CD4-positive, alpha-beta T cell treated with Interleukin-6 for 4 hours (primary cell): ENCODE results near the gene SCARB1.

Experiments used
- DNase-seq: peaks from one replicate; pipeline ENCODE4 v3.0.0-alpha.2; 2020; ENCODE audit warnings: mixed read lengths

The SCARB1 gene

DNA sequence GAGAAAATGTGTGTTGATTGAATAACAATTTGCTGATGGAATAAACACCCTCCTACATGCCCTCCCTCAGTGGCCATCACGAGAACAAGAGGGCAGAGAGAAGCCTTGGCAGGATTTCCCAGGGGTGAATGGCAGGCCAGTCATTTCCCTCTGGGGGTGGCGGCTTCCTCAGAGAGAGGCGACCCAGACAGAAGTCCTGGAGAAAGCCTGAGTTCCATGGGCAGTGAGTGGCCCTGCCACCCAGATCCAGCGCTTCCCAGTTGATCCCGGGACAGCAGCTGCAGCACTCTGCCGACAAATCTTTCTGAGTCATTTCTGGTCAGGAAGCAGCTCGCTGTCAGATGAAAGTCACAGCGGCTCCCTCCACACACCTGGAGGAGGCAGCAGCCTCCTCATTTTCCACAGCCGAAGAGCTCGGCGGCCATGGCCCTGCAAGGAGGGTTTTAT, 123.0 kb downstream of the SCARB1 start:
- no peak for DNase-seq

DNA sequence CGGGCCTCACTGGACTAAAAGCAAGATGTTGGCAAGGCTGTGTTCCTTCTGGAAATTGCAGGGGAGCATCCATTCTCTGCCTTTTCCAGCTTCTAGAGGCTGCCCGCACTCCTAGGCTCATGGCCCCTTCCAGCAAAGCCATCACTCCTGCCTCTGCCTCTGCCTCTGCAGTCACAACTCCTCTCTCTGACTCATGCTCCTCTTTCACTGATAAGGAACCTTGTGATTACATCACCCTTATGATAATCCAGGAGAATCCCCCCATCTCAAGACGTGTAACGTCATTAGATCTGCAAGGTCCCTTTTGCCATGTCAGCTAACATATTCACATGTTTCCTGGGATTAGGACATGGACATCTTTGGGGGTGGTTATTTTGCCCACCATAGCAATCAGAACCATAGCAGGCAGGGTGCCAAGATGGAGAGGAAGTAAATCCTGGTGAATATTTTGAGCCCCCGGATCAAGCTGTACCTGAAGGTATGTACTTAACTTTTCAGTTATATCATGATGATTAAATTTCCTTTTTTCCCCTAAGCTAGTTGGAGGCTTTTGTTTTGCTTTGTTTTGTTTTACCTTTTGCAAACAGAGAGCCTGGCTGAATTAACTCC, 123.6 kb downstream of the SCARB1 start:
- no peak for DNase-seq

DNA sequence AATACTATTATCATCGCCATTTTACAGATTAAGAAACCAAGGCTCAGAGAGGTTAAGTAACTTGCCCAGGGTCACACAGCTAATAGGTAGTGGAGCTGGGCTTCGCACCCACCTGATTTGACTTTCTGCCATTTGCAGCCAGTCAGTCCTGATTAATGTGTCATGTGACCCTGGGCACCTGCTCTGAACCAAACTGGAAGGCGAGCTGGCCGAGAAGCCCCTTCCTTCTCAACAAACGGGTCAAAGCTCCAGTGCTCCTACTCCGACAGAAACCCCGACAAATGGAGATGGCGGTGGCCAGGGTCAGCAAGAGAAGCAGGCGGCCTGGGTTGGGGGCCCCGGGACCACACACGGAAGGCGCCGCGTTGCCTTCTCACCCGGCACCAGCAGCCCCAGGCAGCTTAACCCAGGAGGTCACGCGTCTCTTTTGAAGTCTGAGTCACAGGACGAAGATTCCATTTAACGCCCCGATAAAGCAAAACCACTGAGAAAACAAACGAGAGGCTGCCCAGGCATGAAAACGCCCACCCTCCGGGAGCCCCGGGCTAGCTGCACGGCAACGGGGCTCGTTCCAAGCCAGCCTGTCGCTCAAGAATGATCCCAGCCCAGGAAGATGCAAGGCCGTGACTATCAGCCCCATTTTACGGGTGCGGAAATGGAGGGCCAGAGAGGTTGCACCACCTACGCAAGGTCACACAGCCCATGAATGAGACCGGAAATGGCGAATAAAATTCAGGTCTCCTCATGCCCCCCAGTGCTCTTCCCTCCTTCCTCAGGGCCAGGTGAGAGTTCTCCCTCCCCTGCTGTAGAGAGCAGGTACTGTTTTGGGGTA, 124.8 kb downstream of the SCARB1 start:
- DNase-seq, result no peak

DNA sequence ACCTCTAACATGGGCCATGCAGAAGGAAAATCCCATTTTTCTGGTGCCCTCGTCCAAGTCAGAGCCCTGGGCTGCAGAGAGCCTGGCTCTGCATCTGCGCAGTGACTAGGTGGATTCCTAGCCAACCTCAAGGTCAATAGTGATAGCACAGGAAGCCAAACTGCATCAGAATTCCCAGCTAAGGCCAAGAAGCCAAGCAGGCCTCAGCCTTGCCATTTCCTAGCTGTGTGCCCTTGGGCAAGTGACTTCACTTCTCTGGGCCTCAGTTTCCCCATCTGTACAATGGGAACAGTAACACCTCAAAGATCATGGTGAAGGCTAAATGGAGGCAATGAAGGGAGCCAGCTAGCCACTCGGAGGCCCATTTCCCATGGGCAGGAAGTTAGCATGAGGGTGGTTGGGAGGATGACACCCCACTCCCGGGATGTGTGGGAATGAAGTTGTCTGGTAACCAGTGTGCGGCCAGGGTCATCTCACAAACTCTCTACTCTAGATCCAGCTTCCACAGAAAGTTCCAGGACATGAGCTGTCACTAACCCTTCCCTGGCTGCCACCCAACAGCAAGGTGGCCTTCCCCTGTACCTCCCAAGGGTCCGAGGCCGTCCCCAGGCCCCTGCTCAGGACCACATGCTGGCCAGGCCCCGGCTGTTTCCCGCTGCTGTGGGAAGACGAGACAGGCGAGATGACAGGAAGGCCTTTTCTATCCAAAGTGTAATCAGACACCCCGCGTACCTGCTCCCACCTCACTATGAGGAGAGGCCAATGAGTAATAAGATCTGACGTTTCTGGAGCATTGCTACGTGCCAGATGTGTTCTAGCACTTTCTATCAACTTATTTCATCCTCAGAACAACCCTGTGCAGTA, 125.7 kb downstream of the SCARB1 start:
- DNase-seq, result no peak

DNA sequence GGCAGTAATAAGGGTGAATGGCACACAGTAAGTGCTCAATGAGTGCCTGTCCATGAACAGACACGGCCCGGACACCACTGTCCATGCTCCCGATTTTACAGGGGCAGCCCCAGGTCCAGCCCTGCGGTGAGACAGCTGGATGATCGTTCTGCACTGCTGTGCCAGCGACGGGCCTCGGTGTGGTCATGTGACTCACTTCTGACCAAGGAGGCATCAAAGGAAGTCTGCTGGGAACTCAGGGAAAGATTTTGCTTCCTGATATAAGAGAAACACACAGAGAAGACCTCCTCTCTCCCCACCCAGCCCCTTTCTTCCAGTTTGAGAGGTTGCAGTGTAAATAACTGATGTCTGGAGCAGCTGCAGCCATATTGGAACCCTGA, 126.6 kb downstream of the SCARB1 start:
- DNase-seq, result no peak

DNA sequence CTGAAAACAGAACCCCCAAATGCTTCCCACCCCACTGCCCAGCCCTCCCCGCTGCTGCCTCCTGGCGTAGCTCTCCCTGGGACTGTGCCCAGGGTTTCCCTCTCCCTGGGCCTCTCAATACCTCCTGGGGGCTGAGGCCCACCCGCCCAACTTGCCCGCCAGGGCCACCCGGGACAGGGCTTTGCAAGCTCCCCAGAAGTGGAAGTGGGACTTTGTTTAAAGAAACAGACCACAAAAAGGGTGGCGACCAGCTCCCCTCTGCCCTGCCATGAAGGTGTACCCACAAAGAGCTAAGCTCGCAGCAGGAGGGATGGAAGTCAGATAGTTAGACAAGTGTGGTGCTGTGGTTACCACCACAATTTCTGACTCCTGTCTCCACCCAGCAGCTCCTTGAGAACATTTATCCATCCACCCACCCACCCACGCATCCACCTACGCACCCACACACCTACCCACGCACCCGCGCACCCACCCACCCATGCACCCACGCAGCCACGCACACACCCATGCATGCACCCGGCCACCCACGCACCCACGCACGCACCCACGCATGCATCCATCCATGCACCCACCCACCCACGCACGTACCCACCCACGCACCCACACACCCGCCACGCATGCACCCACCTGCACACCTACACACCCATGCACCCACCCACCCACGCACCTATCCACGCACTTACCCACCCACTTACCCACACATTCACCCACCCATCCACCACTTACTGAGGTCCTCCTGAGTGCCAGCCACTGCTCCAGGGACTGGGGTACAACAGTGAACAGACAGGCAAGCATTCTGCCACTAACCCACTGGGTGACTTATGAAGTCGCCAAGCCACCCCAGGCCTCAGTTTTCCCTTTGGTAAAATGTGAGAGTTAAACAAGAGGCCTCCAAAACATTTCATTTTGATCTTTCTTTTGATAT, 127.3 kb downstream of the SCARB1 start:
- DNase-seq, result no peak

DNA sequence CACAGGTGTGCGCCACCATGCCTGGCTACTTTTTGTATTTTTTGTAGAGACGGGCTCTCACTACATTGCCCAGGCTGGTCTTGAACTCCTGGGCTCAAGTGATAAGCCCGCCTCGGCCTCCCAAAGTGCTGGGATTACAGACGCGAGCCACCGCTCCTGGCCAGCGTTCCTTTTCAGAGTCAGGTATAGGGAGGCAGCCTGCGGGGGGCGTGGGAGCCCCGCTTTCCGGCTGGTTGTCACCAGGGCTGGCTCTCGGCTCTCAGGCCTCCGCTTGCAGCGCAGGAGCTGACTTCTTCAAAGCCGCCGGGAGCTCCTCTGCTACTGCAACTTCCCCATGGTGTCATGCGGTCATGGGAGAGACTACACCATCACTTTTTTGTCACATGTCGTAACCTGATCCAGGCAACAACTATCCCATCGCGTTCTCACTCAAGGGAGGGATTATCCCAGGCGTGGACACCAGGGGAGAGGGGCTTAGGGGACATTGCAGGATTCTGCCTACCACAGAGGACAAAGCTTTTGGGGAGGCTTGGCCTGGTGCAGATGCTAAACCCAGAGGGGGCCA, 129.4 kb downstream of the SCARB1 start:
- no peak for DNase-seq

DNA sequence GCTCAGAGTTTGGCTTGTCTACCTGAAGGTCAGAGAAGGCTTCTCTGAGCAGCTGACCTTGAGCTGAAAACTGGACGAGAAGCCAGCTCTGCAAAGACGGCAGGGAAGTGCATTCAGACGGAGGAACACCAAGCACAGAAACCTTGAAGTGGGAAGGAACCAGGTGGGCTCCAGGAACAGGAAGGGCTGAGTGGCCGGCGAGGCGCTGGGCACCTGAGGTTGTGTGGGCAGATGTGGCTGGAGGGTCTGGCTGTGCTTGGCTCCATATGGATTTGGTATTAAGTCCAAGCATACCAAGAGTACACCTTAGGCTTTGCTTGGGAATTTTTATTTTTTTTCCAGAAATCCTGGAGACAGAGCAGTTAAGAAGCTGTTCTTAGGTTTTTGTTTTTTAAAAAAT, 130.6 kb downstream of the SCARB1 start:
- no peak for DNase-seq

DNA sequence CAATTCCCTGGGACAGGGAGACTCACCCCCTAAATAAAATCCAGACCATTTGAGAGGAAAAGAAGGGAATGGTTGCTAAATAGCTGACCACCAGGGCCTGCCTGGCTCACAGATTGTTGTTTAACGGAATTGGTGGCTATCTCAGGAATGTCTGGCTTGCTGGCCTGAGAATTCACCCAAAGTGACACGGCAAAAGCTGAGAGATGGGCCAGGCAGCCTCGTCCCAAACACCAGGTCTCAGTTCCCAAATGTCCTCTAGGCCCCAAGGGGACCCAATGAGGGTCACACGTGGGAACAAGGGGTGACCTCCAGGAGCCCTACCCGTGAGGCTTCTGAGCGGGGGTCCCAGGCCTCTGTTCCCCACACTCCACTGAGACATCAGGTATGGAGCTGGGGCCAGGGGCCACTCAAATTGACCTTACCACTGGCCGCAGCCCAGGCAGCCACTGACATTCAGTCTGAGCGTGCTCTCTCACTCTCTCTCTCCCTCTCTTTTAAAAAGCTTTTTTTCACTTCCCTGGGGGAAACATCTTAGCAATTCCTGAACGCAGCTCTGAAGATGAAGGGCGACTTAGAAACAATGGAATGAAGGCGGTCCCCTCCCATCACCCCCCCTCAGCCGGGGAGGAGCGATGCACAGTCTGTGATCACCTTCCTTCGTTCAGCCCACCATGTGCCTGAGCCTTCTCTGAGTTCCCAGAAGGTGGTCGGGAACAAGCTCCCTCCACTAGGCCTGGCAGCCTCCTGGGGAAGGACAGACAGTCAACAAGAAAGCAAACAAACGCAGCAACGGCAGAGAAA, 131.2 kb downstream of the SCARB1 start:
- DNase-seq, result no peak

DNA sequence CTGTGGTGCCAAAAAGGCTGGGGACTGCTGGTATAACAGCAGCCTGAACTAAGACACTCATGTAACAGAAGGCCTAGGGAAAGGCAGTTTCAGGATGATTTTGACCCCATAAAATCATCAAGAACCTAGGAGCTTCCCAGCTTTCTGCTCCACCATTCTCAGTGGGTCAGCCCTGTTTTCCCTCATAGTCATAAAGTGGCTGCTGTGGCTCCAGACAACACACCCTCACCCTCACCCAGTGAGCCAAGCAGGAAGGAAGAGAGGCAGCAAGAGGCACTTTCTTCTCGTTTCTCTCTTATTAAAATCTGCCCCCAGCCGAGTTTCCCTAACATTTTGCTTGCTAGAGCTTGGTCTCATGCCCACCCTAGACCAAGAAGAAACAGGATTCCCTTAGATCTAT, 131.8 kb downstream of the SCARB1 start:
- no peak for DNase-seq

DNA sequence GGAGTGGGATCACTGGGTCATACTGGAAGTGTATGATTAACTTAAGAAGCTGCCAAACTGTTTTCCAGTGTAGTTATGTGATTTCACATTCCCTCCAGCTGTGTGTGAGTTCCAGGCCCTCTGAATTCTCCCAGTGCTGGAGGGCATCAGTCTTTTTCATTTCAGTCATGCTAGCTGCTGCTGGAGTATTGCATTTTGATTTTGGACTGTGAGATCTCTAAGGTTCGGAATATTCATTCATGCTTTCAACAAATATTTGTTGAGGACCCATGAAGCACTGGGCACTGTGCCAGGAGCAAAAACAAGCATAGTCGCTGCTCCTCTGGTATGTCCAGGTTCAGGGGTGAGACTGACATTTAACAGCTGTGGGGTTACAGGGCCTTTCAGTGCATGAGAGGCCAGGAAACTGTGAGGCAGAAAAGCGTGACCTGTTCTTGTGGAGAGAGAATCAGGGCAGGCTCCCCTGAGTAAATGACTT, 133.2 kb downstream of the SCARB1 start:
- no peak for DNase-seq

DNA sequence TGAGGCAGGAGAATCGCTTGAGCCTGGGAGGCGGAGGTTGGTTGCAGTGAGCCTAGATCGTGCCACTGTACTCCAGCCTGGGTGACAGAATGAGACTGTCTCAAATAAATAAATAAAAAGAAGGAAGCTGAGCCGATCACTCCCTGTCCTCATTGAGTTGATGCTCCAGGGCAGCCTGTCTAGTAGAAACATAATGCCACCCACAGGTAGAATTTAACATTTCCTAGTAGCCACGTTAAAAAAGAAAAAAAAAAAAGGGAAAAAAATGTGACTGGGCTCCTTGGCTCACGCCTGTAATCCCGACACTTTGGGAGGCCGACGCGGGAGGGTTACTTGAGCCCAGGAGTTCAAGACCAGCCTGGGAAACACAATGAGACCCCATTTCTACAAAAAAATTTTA, 135.7 kb downstream of the SCARB1 start:
- no peak for DNase-seq

DNA sequence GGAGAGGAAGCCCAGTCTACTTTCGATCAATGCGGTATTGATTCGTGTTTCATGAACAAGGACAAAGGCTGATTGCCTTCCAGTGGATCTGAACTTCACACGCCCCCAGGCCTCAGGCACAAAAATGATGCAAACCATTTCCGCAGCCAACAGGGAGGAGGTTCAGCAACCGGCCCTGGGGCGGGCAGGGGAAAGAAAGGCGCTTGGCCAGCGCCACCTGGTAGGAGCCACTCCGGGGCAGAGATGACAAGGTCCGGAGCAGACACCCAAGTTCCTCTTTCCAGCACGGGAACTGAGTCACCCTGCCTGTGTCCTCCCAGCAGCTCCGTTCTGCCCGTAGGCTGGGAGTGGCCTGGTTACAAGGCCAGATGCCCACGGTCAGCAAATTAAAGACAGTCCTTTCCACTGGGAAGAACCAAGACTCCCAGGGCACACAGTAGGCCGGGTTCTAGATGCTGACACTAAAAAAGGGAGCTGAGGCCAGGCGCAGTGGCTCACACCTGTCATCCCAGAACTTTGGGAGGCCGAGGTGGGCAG, 136.3 kb downstream of the SCARB1 start:
- DNase-seq, result no peak
